GM12892 (cell line): ENCODE measurements around the gene REEP3.

Experiments used
- POLR2A ChIP-seq: IDR thresholded peaks from 2 replicates; pipeline ENCODE4 v1.6.1; 2011; ENCODE audit warnings: low read depth, low read length, control low read depth
- POLR2AphosphoS5 ChIP-seq: IDR thresholded peaks from 2 replicates; pipeline ENCODE4 v1.6.1; 2011; ENCODE audit warnings: low read depth, low read length, control low read depth

- TF ChIP-seq POLR2A (no peak), POLR2AphosphoS5 (no peak)
These were observed 132.5 kb downstream of the REEP3 start for GRCh38 chr10:63653747-63654146.
